Measurements from ENCODE around the gene LRRC1.

LRRC1 gene

GRCh38 chr6:53818858-53819609 is 24.2 kb downstream of the LRRC1 start:
- H3K27me3 ChIP-seq (ENCODE audit: insufficient read depth, low read depth, severe bottlenecking): no peaks in the 10 kb centered on the region
- no peak for DNase-seq
- H3K4me3 ChIP-seq (ENCODE audit: low read depth, low read length): no peak overlapping the region
- no peak for TF ChIP-seq CTCF (IDR thresholded peaks at IDR 0.05; ENCODE audit: low read depth, low read length)
- no peaks in the 10 kb centered on the region for H3K9me3 ChIP-seq (ENCODE audit: severe bottlenecking)
- H3K36me3 ChIP-seq: no peaks in the 10 kb centered on the region
- no peak overlapping the region for H3K27ac ChIP-seq

- no peaks in the 10 kb centered on the region for H3K36me3 ChIP-seq
Observed at GRCh38 chr6:53822401-53823125, 27.8 kb downstream of the LRRC1 start.

GRCh38 chr6:53824714-53825113 is 29.9 kb downstream of the LRRC1 start:
- Histone ChIP-seq H3K27ac (no peak overlapping the region), H3K9me3 (ENCODE audit: severe bottlenecking) (no peaks in the 10 kb centered on the region), H3K4me3 (ENCODE audit: low read depth, low read length) (no peak overlapping the region), H3K36me3 (no peaks in the 10 kb centered on the region), H3K27me3 (ENCODE audit: insufficient read depth, low read depth, severe bottlenecking) (no peaks in the 10 kb centered on the region)
- no peak for TF ChIP-seq CTCF (IDR thresholded peaks at IDR 0.05; ENCODE audit: low read depth, low read length)
- no peak for DNase-seq

More at GRCh38 chr6:53822401-53823125, 27.8 kb downstream of the LRRC1 start:
- no peak overlapping the region for H3K27ac ChIP-seq
- no peak for TF ChIP-seq CTCF (IDR thresholded peaks at IDR 0.05; ENCODE audit: low read depth, low read length)
- no peak overlapping the region for H3K4me3 ChIP-seq (ENCODE audit: low read depth, low read length)
- H3K27me3 ChIP-seq (ENCODE audit: insufficient read depth, low read depth, severe bottlenecking): no peaks in the 10 kb centered on the region
- no peak for DNase-seq
- no peaks in the 10 kb centered on the region for H3K9me3 ChIP-seq (ENCODE audit: severe bottlenecking)

GRCh38 chr6:53825532-53826321 is 30.9 kb downstream of the LRRC1 start:
- Histone ChIP-seq H3K36me3 (no peaks in the 10 kb centered on the region), H3K27me3 (ENCODE audit: insufficient read depth, low read depth, severe bottlenecking) (no peaks in the 10 kb centered on the region), H3K9me3 (ENCODE audit: severe bottlenecking) (no peaks in the 10 kb centered on the region), H3K27ac (no peak overlapping the region), H3K4me3 (ENCODE audit: low read depth, low read length) (no peak overlapping the region)
- DNase-seq: no peak
- no peak for TF ChIP-seq CTCF (IDR thresholded peaks at IDR 0.05; ENCODE audit: low read depth, low read length)

- no peak for TF ChIP-seq CTCF (IDR thresholded peaks at IDR 0.05; ENCODE audit: low read depth, low read length)
- no peak overlapping the region for H3K4me3 ChIP-seq (ENCODE audit: low read depth, low read length)
- no peaks in the 10 kb centered on the region for H3K27me3 ChIP-seq (ENCODE audit: insufficient read depth, low read depth, severe bottlenecking)
- H3K36me3 ChIP-seq: no peaks in the 10 kb centered on the region
- H3K9me3 ChIP-seq (ENCODE audit: severe bottlenecking): no peaks in the 10 kb centered on the region
- no peak overlapping the region for H3K27ac ChIP-seq
- DNase-seq: no peak
Observed at GRCh38 chr6:53827531-53827930, 32.7 kb downstream of the LRRC1 start.
